WERI-Rb-1 (cell line): ENCODE results near the gene ABR.
"Not testable (repeated sequence)": the region's sequence is repeated elsewhere in the genome, so short reads cannot be mapped to it uniquely, and the experiment has no call there.

ENCODE experiments used
- DNase-seq: peaks from one replicate; pipeline ENCODE4 v3.0.0-alpha.2; 2020
- H3K27ac ChIP-seq: fragments of 250-450 bp; sonication (Bioruptor Pico); 2 replicates; pipeline ENCODE4 v1.5.1; 2020; ENCODE audit warnings: mild to moderate bottlenecking, moderate library complexity
- H3K27me3 ChIP-seq: fragments of 250-450 bp; sonication (Bioruptor Pico); 2 replicates; pipeline ENCODE4 v1.5.1; 2021; ENCODE audit warnings: mild to moderate bottlenecking, low read depth, moderate library complexity; ENCODE audit not compliant: insufficient read depth, severe bottlenecking
- H3K36me3 ChIP-seq: fragments of 250-450 bp; sonication (Bioruptor Pico); 2 replicates; pipeline ENCODE4 v1.5.1; 2020; ENCODE audit warnings: mild to moderate bottlenecking, moderate library complexity
- H3K4me3 ChIP-seq: 2 replicates; pipeline ENCODE4 v1.5.1; 2011; ENCODE audit warnings: low read depth, mild to moderate bottlenecking, control low read depth, low read length
- H3K9me3 ChIP-seq: fragments of 250-450 bp; sonication (Bioruptor Pico); 2 replicates; pipeline ENCODE4 v1.5.1; 2021; ENCODE audit warnings: mild to moderate bottlenecking, moderate library complexity; ENCODE audit not compliant: severe bottlenecking
- TF ChIP-seq, protein P1 (sequence below): IDR thresholded peaks from 2 replicates; pipeline ENCODE4 v1.5.1; 2011; ENCODE audit warnings: low read depth, mild to moderate bottlenecking, control low read depth, inconsistent platforms, low read length

The ABR gene

DNA sequence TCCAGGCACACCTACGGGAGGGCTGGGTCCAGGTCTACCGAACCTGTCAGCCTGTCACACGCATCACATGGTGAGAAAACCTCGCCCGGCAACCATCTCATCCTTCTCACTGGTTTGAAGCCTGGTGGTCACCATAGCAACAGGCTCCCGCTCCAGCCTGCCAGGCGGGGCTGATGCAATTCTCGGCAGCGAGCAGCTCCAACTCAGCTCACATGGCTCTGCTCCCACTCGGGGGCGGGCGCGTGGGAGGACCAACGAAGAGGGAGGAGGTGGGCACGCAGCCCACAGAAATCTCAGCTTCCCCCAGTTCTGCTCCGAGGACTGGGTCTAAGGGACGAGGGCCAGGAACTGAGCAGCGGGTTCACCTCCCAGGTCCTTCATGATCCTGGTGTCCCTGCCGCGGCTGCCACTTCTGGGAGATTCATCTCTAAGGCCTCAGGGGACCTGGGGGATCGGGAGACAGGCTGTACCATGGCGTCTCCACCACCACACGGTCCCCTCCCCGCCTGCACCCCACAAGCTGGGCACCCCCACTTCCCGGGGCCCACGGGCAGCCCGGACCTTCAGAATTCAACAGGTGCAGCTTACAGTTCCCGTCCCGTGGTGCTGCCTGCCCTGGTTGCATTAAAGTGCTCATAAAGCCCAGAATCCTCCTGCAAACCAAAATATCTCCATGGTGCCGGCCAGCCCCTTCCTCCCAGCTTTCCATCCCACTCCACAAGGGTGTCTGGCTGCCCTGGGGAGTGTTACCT lies 25.8 kb downstream of the ABR start:
- H3K9me3 ChIP-seq, result no peaks in the 10 kb centered on the region
- H3K4me3 ChIP-seq, result no peak overlapping the region
- DNase-seq, result peak; percentile 43
- TF ChIP-seq, protein P1, sequence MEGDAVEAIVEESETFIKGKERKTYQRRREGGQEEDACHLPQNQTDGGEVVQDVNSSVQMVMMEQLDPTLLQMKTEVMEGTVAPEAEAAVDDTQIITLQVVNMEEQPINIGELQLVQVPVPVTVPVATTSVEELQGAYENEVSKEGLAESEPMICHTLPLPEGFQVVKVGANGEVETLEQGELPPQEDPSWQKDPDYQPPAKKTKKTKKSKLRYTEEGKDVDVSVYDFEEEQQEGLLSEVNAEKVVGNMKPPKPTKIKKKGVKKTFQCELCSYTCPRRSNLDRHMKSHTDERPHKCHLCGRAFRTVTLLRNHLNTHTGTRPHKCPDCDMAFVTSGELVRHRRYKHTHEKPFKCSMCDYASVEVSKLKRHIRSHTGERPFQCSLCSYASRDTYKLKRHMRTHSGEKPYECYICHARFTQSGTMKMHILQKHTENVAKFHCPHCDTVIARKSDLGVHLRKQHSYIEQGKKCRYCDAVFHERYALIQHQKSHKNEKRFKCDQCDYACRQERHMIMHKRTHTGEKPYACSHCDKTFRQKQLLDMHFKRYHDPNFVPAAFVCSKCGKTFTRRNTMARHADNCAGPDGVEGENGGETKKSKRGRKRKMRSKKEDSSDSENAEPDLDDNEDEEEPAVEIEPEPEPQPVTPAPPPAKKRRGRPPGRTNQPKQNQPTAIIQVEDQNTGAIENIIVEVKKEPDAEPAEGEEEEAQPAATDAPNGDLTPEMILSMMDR, result no peak
- H3K36me3 ChIP-seq, result no peaks in the 10 kb centered on the region
- no peak overlapping the region for H3K27ac ChIP-seq
- H3K27me3 ChIP-seq, result no peaks in the 10 kb centered on the region

DNA sequence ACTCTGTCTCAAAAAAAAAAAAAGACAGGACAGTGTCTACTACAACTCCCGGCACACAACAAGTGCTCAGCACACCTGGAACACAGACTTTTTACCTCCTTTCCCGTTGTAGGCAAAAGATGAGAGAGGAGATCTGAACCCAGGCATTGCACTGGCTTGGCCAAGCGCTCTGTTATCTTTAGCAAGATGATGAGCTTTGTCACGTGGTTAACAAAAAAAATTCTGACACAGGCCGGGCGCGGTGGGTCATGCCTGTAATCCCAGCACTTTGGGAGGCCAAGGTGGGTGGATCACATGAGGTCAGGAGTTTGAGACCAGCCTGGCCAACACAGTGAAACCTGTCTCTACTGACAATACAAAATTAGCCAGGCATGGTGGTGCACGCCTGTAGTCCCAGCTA lies 27.2 kb downstream of the ABR start:
- not testable (repeated sequence) for H3K27ac ChIP-seq, H3K4me3 ChIP-seq, H3K9me3 ChIP-seq, H3K36me3 ChIP-seq, H3K27me3 ChIP-seq, DNase-seq

DNA sequence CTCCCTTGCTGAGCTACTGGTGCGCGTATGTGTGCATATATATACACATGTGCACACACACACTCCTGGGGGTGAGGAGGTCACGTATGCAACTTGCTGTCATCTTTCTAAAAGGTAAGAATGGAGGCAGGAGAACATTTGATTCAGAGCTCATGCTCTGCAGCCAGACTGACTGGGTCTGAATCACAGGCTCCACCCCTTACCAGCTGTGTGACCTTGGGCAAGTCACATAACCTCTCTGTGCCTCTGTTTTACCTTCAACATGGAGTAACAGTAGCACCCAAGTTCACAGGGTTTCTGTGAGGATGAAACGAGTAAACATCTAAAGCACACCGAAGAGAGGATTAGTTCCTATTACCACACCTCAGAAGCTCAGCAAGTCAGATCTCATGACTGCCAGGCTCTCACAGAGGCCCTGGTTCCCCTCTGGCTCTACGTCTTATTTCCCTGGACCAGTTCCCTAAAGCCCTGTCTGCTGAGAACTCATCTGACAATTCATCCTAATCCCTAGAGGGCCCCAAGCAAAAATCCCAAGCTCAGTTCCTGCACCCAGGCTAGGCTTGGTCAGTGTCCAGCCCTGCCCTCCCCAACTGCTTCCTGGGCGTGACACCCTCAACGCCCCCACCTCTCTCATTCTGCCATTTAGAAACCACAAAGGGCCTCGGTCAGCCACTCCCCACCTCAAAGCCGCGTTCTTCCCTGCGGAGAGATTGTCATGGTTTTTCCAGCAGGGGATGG lies 28.7 kb downstream of the ABR start:
- Histone ChIP-seq H3K9me3 (no peaks in the 10 kb centered on the region), H3K4me3 (no peak overlapping the region), H3K36me3 (no peaks in the 10 kb centered on the region), H3K27ac (no peak overlapping the region), H3K27me3 (no peaks in the 10 kb centered on the region)
- TF ChIP-seq, protein P1, result no peak
- peak; percentile 50 for DNase-seq

DNA sequence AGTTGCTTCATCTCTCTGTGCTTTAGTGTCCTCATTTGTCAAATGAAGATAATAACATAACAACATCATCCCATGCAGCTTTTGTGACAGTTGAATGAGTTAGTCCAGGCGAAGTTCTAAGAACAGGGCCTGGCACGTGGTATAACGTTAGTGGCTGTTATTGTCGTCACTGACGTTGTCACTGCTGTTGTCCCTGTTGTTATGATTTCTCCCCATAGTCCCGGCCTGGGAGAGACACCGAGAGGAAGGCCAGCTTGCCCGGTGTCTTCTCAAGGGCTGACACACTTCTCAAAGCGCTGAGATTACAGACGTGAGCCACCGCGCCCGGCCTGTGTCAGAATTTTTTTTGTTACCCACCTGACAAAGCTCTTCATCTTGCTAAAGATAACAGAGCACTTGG lies 29.9 kb downstream of the ABR start:
- TF ChIP-seq, protein P1, result no peak
- no peak overlapping the region for H3K4me3 ChIP-seq
- no peaks in the 10 kb centered on the region for H3K27me3 ChIP-seq
- no peaks in the 10 kb centered on the region for H3K36me3 ChIP-seq
- no peak for DNase-seq
- no peak overlapping the region for H3K27ac ChIP-seq
- no peaks in the 10 kb centered on the region for H3K9me3 ChIP-seq

DNA sequence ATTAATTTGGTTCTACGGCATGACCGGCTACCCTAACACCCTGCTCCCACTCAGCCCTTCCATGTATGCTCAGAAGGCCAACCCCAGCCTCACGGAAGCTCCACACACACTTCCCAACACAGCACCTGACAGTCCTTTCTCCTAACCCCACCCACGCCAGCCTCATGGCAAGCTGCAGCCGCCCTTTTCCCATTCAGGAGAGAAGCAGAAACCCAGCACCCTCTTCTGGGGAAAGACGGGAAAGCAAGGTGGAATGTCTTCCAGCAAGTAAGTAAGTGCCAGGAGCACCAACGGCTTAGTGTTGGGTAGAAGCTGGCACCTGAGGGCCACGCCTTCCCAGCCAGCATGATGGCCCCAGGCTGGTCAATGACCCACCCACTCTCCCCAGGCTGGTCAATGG lies 32.1 kb downstream of the ABR start:
- TF ChIP-seq, protein P1, result peak; percentile 81
- no peaks in the 10 kb centered on the region for H3K27me3 ChIP-seq
- no peaks in the 10 kb centered on the region for H3K9me3 ChIP-seq
- DNase-seq, result peak; percentile 92
- H3K36me3 ChIP-seq, result no peaks in the 10 kb centered on the region
- no peak overlapping the region for H3K4me3 ChIP-seq
- H3K27ac ChIP-seq, result peak overlapping the region; percentile 12; the same call in 1 of the 2 replicates

DNA sequence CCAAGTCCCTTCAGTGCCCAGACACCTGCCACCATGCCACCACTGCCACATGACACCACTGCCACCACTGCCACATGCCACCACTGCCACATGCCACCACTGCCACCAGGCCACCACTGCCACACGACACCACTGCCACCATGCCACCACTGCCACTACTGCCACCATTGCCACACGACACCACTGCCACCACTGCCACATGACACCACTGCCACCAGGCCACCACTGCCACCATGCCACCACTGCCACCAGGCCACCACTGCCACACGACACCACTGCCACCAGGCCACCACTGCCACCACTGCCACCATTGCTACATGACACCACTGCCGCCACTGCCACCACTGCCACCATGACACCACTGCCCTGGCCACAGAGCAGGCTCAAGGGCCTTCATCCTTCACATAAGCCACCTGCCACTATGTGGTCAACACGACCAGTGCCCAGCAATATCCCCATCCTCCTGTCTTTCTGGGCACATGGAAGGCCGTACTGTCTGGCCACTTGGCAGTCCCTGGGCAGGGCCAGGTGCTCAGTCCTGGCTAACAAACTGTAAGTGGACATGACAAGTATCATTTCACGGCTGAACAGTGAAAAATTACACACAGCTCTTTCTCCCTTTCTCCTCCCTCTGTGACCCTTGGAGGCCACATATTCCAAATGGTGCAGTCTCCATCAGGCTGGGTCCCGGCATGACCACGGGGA lies 33.1 kb downstream of the ABR start:
- H3K36me3 ChIP-seq, result no peaks in the 10 kb centered on the region
- DNase-seq, result no peak
- TF ChIP-seq, protein P1, result no peak
- no peak overlapping the region for H3K4me3 ChIP-seq
- H3K27me3 ChIP-seq, result no peaks in the 10 kb centered on the region
- no peak overlapping the region for H3K27ac ChIP-seq
- no peaks in the 10 kb centered on the region for H3K9me3 ChIP-seq
